Mesendoderm (in vitro differentiated cells): ENCODE results near the gene ERC2.

Experiments used
- DNase-seq: peaks from one replicate; pipeline ENCODE4 v3.0.0; 2013
- H2AK5ac ChIP-seq: 2 replicates; pipeline ENCODE4 v1.6.1; 2013; ENCODE audit warnings: low read length, inconsistent platforms
- H2BK120ac ChIP-seq: 2 replicates; pipeline ENCODE4 v1.6.1; 2013; ENCODE audit warnings: low read depth, mild to moderate bottlenecking, low read length, moderate library complexity, mixed read lengths
- H2BK15ac ChIP-seq: replicated peaks from 2 replicates; pipeline ENCODE4 v1.6.1; 2013; ENCODE audit warnings: low read depth, mild to moderate bottlenecking, moderate library complexity
- H2BK5ac ChIP-seq: 2 replicates; pipeline ENCODE4 v1.6.1; 2013; ENCODE audit warnings: low read length, inconsistent platforms
- H3K18ac ChIP-seq: 2 replicates; pipeline ENCODE4 v1.6.1; 2013; ENCODE audit warnings: mild to moderate bottlenecking, low read length, mixed read lengths
- H3K23ac ChIP-seq: one replicate; pipeline ENCODE4 v1.6.1; 2013; ENCODE audit warnings: low read length
- H3K27ac ChIP-seq: 2 replicates; pipeline ENCODE4 v1.5.1; 2013; ENCODE audit warnings: low read depth, mild to moderate bottlenecking, inconsistent platforms, low read length, moderate library complexity
- H3K27me3 ChIP-seq: 2 replicates; pipeline ENCODE4 v1.6.1; 2013; ENCODE audit warnings: low read length, control low read depth, mild to moderate bottlenecking, inconsistent platforms; ENCODE audit not compliant: insufficient read depth, poor library complexity
- H3K36me3 ChIP-seq: 2 replicates; pipeline ENCODE4 v1.6.1; 2013; ENCODE audit warnings: low read length, inconsistent platforms; ENCODE audit not compliant: control insufficient read depth, insufficient read depth
- H3K4ac ChIP-seq: one replicate; pipeline ENCODE4 v1.6.1; 2013; ENCODE audit warnings: low read depth, mild to moderate bottlenecking, low read length, moderate library complexity
- H3K4me1 ChIP-seq: 2 replicates; pipeline ENCODE4 v1.6.1; 2013; ENCODE audit warnings: low read depth, low read length, inconsistent platforms; ENCODE audit not compliant: control insufficient read depth
- H3K4me2 ChIP-seq: 2 replicates; pipeline ENCODE4 v1.6.1; 2013; ENCODE audit warnings: low read length
- H3K4me3 ChIP-seq: 2 replicates; pipeline ENCODE4 v1.5.1; 2013; ENCODE audit warnings: mild to moderate bottlenecking, low read length
- H3K56ac ChIP-seq: one replicate; pipeline ENCODE4 v1.6.1; 2013; ENCODE audit warnings: low read length
- H3K79me1 ChIP-seq: 2 replicates; pipeline ENCODE4 v1.6.1; 2013; ENCODE audit warnings: low read length, inconsistent platforms
- H3K79me2 ChIP-seq: 2 replicates; pipeline ENCODE4 v1.6.1; 2013; ENCODE audit warnings: mild to moderate bottlenecking, low read length; ENCODE audit not compliant: control insufficient read depth, insufficient read depth
- H3K9ac ChIP-seq: 2 replicates; pipeline ENCODE4 v1.6.1; 2013; ENCODE audit warnings: low read length, inconsistent platforms
- H4K5ac ChIP-seq: one replicate; pipeline ENCODE4 v1.6.1; 2013; ENCODE audit warnings: low read length
- H4K8ac ChIP-seq: one replicate; pipeline ENCODE4 v1.6.1; 2013; ENCODE audit warnings: low read depth, mild to moderate bottlenecking, control low read depth, low read length, moderate library complexity
- WGBS: extraction: QIAGEN DNeasy Blood & Tissue Kit; methylation state at CpG from one replicate; pipeline ENCODE4 v1.1.7; 2013; ENCODE audit warnings: low lambda C conversion rate, missing lambda C conversion rate; ENCODE audit not compliant: insufficient coverage; ENCODE audit errors: extremely low coverage; 5-methylcytosine and 5-hydroxymethylcytosine counted together

The ERC2 gene

GRCh38 chr3:55473788-55474187 is 994.5 kb downstream of the ERC2 start:
- no CpG with 5 or more reads among the region's 6 CpGs for WGBS
- Histone ChIP-seq H2BK15ac (no peak overlapping the region), H2AK5ac (no peak overlapping the region), H3K27me3 (peaks cover 7% of the 10 kb centered on the region), H2BK5ac (no peak overlapping the region), H4K5ac (no peak overlapping the region), H3K79me2 (no peaks in the 10 kb centered on the region), H3K18ac (no peak overlapping the region), H3K4ac (no peak overlapping the region), H3K4me1 (no peaks in the 10 kb centered on the region), H3K56ac (no peak overlapping the region), H3K36me3 (peaks cover 5% of the 10 kb centered on the region), H3K4me2 (no peak overlapping the region), H3K79me1 (peaks cover 2% of the 10 kb centered on the region), H3K27ac (no peak overlapping the region), H3K9ac (no peak overlapping the region), H3K23ac (no peak overlapping the region), H2BK120ac (no peak overlapping the region), H3K4me3 (no peak overlapping the region), H4K8ac (no peak overlapping the region)
- no peak for DNase-seq

GRCh38 chr3:55471522-55472280 is 996.6 kb downstream of the ERC2 start:
- H2BK120ac ChIP-seq = no peak overlapping the region
- H4K5ac ChIP-seq = no peak overlapping the region
- no peak overlapping the region for H3K56ac ChIP-seq
- no peak overlapping the region for H2AK5ac ChIP-seq
- no peak overlapping the region for H3K4me3 ChIP-seq
- H3K4me2 ChIP-seq = no peak overlapping the region
- H3K27ac ChIP-seq = no peak overlapping the region
- no peak overlapping the region for H2BK5ac ChIP-seq
- no peak overlapping the region for H2BK15ac ChIP-seq
- no peak overlapping the region for H3K18ac ChIP-seq
- H4K8ac ChIP-seq = no peak overlapping the region
- H3K9ac ChIP-seq = no peak overlapping the region
- H3K36me3 ChIP-seq = peaks cover 4% of the 10 kb centered on the region
- no peaks in the 10 kb centered on the region for H3K79me1 ChIP-seq
- no peaks in the 10 kb centered on the region for H3K4me1 ChIP-seq
- H3K79me2 ChIP-seq = no peaks in the 10 kb centered on the region
- H3K27me3 ChIP-seq = peaks cover 7% of the 10 kb centered on the region
- H3K4ac ChIP-seq = no peak overlapping the region
- WGBS = 100% methylated on average over 2 of the region's 8 CpGs
- no peak overlapping the region for H3K23ac ChIP-seq
- DNase-seq = no peak

- H3K36me3 ChIP-seq = peaks cover 4% of the 10 kb centered on the region
- no peak overlapping the region for H2AK5ac ChIP-seq
- no peak for DNase-seq
- H3K18ac ChIP-seq = no peak overlapping the region
- no peak overlapping the region for H3K23ac ChIP-seq
- H2BK5ac ChIP-seq = no peak overlapping the region
- no peaks in the 10 kb centered on the region for H3K4me1 ChIP-seq
- H2BK120ac ChIP-seq = no peak overlapping the region
- peaks cover 7% of the 10 kb centered on the region for H3K27me3 ChIP-seq
- no peak overlapping the region for H2BK15ac ChIP-seq
- H3K4me3 ChIP-seq = no peak overlapping the region
- H3K79me1 ChIP-seq = no peaks in the 10 kb centered on the region
- WGBS = no CpG with 5 or more reads among the region's 4 CpGs
- H3K4me2 ChIP-seq = no peak overlapping the region
- no peak overlapping the region for H4K5ac ChIP-seq
- no peak overlapping the region for H3K9ac ChIP-seq
- H3K56ac ChIP-seq = no peak overlapping the region
- H3K79me2 ChIP-seq = no peaks in the 10 kb centered on the region
- H3K27ac ChIP-seq = no peak overlapping the region
- no peak overlapping the region for H3K4ac ChIP-seq
- no peak overlapping the region for H4K8ac ChIP-seq
Observed at GRCh38 chr3:55471084-55471483, 997.2 kb downstream of the ERC2 start.

GRCh38 chr3:55469957-55470526 is 998.2 kb downstream of the ERC2 start:
- Histone ChIP-seq H3K9ac (no peak overlapping the region), H3K18ac (no peak overlapping the region), H3K27me3 (peaks cover 7% of the 10 kb centered on the region), H2BK5ac (no peak overlapping the region), H4K5ac (no peak overlapping the region), H4K8ac (no peak overlapping the region), H3K4me1 (no peaks in the 10 kb centered on the region), H3K4me3 (no peak overlapping the region), H3K27ac (no peak overlapping the region), H3K4me2 (no peak overlapping the region), H3K56ac (no peak overlapping the region), H3K36me3 (peaks cover 4% of the 10 kb centered on the region), H3K4ac (no peak overlapping the region), H2BK120ac (no peak overlapping the region), H2BK15ac (no peak overlapping the region), H3K79me2 (no peaks in the 10 kb centered on the region), H3K79me1 (no peaks in the 10 kb centered on the region), H2AK5ac (no peak overlapping the region), H3K23ac (no peak overlapping the region)
- whole genome bisulfite sequencing = no CpG with 5 or more reads among the region's 32 CpGs
- no peak for DNase-seq

GRCh38 chr3:55468251-55468650 is 1000.0 kb downstream of the ERC2 start:
- no CpG with 5 or more reads among the region's 5 CpGs for WGBS
- H3K56ac ChIP-seq = no peak overlapping the region
- DNase-seq = no peak
- no peak overlapping the region for H2AK5ac ChIP-seq
- no peak overlapping the region for H4K5ac ChIP-seq
- H3K23ac ChIP-seq = no peak overlapping the region
- no peak overlapping the region for H2BK120ac ChIP-seq
- H4K8ac ChIP-seq = no peak overlapping the region
- H3K27ac ChIP-seq = no peak overlapping the region
- no peaks in the 10 kb centered on the region for H3K79me1 ChIP-seq
- no peak overlapping the region for H2BK15ac ChIP-seq
- H3K27me3 ChIP-seq = peaks cover under 1% of the 10 kb centered on the region
- no peak overlapping the region for H3K4me2 ChIP-seq
- H3K18ac ChIP-seq = no peak overlapping the region
- H3K79me2 ChIP-seq = no peaks in the 10 kb centered on the region
- no peak overlapping the region for H2BK5ac ChIP-seq
- peaks cover 4% of the 10 kb centered on the region for H3K36me3 ChIP-seq
- H3K4ac ChIP-seq = no peak overlapping the region
- no peak overlapping the region for H3K9ac ChIP-seq
- H3K4me1 ChIP-seq = no peaks in the 10 kb centered on the region
- H3K4me3 ChIP-seq = no peak overlapping the region
